ENCODE measurements around the gene GALNT4. TPM values are rescaled to one million over a fixed set of nuclear protein-coding genes. Genes with fewer than 3 reads are reported as not detected.

The GALNT4 gene
- total RNA-seq, 1 experiment from 2014 or later: 3.7 TPM

GRCh38 chr12:89552376-89552775 is 27.8 kb upstream of the GALNT4 start:
- H3K4me2 ChIP-seq: no peak overlapping the region
- no peaks in the 10 kb centered on the region for H3K4me1 ChIP-seq (replicated peaks; ENCODE audit: insufficient read depth)
- no peaks in the 10 kb centered on the region for H3K79me2 ChIP-seq (ENCODE audit: low read depth)
- CTCF ChIA-PET: no interaction called here
- no peaks in the 10 kb centered on the region for H3K9me2 ChIP-seq (ENCODE audit: insufficient read depth)
- H3K36me3 ChIP-seq (ENCODE audit: low read depth): no peaks in the 10 kb centered on the region
- BruUV-seq (replicated peaks): no TSS peak
- no peaks in the 10 kb centered on the region for H3K27me3 ChIP-seq (ENCODE audit: insufficient read depth, low read depth)
- H2AFZ ChIP-seq: no peak overlapping the region
- no peak overlapping the region for H3K27ac ChIP-seq
- intact Hi-C loops (cut with micrococcal nuclease; ENCODE audit: unreplicated experiment): no loop called here
- H3F3A ChIP-seq (ENCODE audit: insufficient read depth, low read depth): no peaks in the 10 kb centered on the region
- POLR2A ChIA-PET (ENCODE audit: unreplicated experiment): no interaction called here
- no peaks in the 10 kb centered on the region for H4K20me1 ChIP-seq (ENCODE audit: insufficient read depth)
- DNase-seq: no peak
- no peak overlapping the region for H3K4me3 ChIP-seq
- TF ChIP-seq EZH2 (IDR thresholded peaks at IDR 0.05; ENCODE audit: low read depth) (no peak), CTCF (conservative IDR thresholded peaks at IDR 0.05) (no peak)
- peaks cover 3% of the 10 kb centered on the region; the same call in 1 of the 2 replicates for H3K9me3 ChIP-seq (ENCODE audit: insufficient read depth, low read depth)

- TF ChIP-seq EZH2 (IDR thresholded peaks at IDR 0.05; ENCODE audit: low read depth) (no peak), CTCF (conservative IDR thresholded peaks at IDR 0.05) (no peak)
- H3K36me3 ChIP-seq (ENCODE audit: low read depth): no peaks in the 10 kb centered on the region
- ChIA-PET POLR2A (ENCODE audit: unreplicated experiment) (no interaction called here), CTCF (no interaction called here)
- no peaks in the 10 kb centered on the region for H4K20me1 ChIP-seq (ENCODE audit: insufficient read depth)
- H3K9me3 ChIP-seq (ENCODE audit: insufficient read depth, low read depth): peaks cover 3% of the 10 kb centered on the region; the same call in 1 of the 2 replicates
- H3K4me1 ChIP-seq (replicated peaks; ENCODE audit: insufficient read depth): no peaks in the 10 kb centered on the region
- intact Hi-C loops (cut with micrococcal nuclease; ENCODE audit: unreplicated experiment): no loop called here
- H3K27ac ChIP-seq: no peak overlapping the region
- DNase-seq: no peak
- BruUV-seq (replicated peaks): no TSS peak
- no peaks in the 10 kb centered on the region for H3F3A ChIP-seq (ENCODE audit: insufficient read depth, low read depth)
- no peaks in the 10 kb centered on the region for H3K9me2 ChIP-seq (ENCODE audit: insufficient read depth)
- H3K4me2 ChIP-seq: no peak overlapping the region
- H2AFZ ChIP-seq: no peak overlapping the region
- no peaks in the 10 kb centered on the region for H3K79me2 ChIP-seq (ENCODE audit: low read depth)
- no peaks in the 10 kb centered on the region for H3K27me3 ChIP-seq (ENCODE audit: insufficient read depth, low read depth)
- no peak overlapping the region for H3K4me3 ChIP-seq
These were observed 27.2 kb upstream of the GALNT4 start for GRCh38 chr12:89551747-89552146.

GRCh38 chr12:89547101-89547500 is 22.5 kb upstream of the GALNT4 start:
- Histone ChIP-seq H3F3A (ENCODE audit: insufficient read depth, low read depth) (no peaks in the 10 kb centered on the region), H3K4me3 (no peak overlapping the region), H3K27me3 (ENCODE audit: insufficient read depth, low read depth) (no peaks in the 10 kb centered on the region), H3K36me3 (ENCODE audit: low read depth) (no peaks in the 10 kb centered on the region), H3K9me2 (ENCODE audit: insufficient read depth) (no peaks in the 10 kb centered on the region), H3K4me1 (replicated peaks; ENCODE audit: insufficient read depth) (no peaks in the 10 kb centered on the region), H2AFZ (no peak overlapping the region), H3K9me3 (ENCODE audit: insufficient read depth, low read depth) (no peaks in the 10 kb centered on the region), H3K27ac (no peak overlapping the region), H3K4me2 (no peak overlapping the region), H4K20me1 (ENCODE audit: insufficient read depth) (no peaks in the 10 kb centered on the region), H3K79me2 (ENCODE audit: low read depth) (no peaks in the 10 kb centered on the region)
- ChIA-PET CTCF (no interaction called here), POLR2A (ENCODE audit: unreplicated experiment) (no interaction called here)
- intact Hi-C loops (cut with micrococcal nuclease; ENCODE audit: unreplicated experiment): loop anchor here (10.0 kb wide), 1 partner anchor 1308 kb away; no protein-coding TSS in a partner anchor
- BruUV-seq (replicated peaks): no TSS peak
- DNase-seq: no peak
- no peak for TF ChIP-seq CTCF (conservative IDR thresholded peaks at IDR 0.05)
- TF ChIP-seq EZH2 (IDR thresholded peaks at IDR 0.05; ENCODE audit: low read depth): no peak
